ENCODE data around the gene DCLK1.

The DCLK1 gene

GRCh38 chr13:35822666-35823065, 308.5 kb downstream of the DCLK1 start:
- Histone ChIP-seq H3K27me3 (ENCODE audit: control insufficient read depth, insufficient read depth, low read length) (no peaks in the 10 kb centered on the region), H3K9me3 (ENCODE audit: control insufficient read depth, insufficient read depth, low read length) (no peaks in the 10 kb centered on the region), H3K4me3 (ENCODE audit: low read depth, low read length) (no peak overlapping the region), H3K9ac (ENCODE audit: low read depth, low read length) (no peak overlapping the region), H3K4me1 (ENCODE audit: control insufficient read depth, insufficient read depth, low read length) (no peaks in the 10 kb centered on the region), H3K36me3 (ENCODE audit: control insufficient read depth, insufficient read depth, low read length) (peaks cover 17% of the 10 kb centered on the region)

DNA sequence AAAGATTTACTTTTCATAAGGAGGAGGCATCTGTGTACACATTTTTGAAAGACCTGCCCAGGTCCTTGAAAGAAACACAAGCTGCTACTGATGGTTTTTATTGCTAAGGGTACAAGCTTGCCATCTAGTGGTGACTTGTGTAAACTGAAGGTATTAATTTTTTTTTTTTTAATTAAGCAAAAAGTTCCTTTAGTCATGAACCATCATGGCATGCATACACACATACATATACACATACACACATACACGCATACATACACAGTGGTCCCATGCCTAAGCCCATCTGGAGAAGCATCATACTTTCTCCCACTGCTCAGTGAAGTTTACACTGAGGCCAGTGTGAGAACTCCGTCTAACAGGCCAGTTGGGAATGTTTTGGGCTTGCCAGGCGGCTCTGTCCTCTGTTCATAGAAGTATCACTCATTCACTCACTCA, 312.5 kb downstream of the DCLK1 start:
- Histone ChIP-seq H3K9ac (ENCODE audit: low read depth, low read length) (no peak overlapping the region), H3K4me3 (ENCODE audit: low read depth, low read length) (no peak overlapping the region), H3K9me3 (ENCODE audit: control insufficient read depth, insufficient read depth, low read length) (no peaks in the 10 kb centered on the region), H3K36me3 (ENCODE audit: control insufficient read depth, insufficient read depth, low read length) (peaks cover 4% of the 10 kb centered on the region), H3K4me1 (ENCODE audit: control insufficient read depth, insufficient read depth, low read length) (no peaks in the 10 kb centered on the region), H3K27me3 (ENCODE audit: control insufficient read depth, insufficient read depth, low read length) (no peaks in the 10 kb centered on the region)

GRCh38 chr13:35817642-35818607, 313.3 kb downstream of the DCLK1 start:
- no peaks in the 10 kb centered on the region for H3K27me3 ChIP-seq (ENCODE audit: control insufficient read depth, insufficient read depth, low read length)
- H3K4me3 ChIP-seq (ENCODE audit: low read depth, low read length): no peak overlapping the region
- no peaks in the 10 kb centered on the region for H3K9me3 ChIP-seq (ENCODE audit: control insufficient read depth, insufficient read depth, low read length)
- H3K9ac ChIP-seq (ENCODE audit: low read depth, low read length): no peak overlapping the region
- no peaks in the 10 kb centered on the region for H3K4me1 ChIP-seq (ENCODE audit: control insufficient read depth, insufficient read depth, low read length)
- peaks cover 4% of the 10 kb centered on the region for H3K36me3 ChIP-seq (ENCODE audit: control insufficient read depth, insufficient read depth, low read length)

- Histone ChIP-seq H3K9ac (ENCODE audit: low read depth, low read length) (no peak overlapping the region), H3K36me3 (ENCODE audit: control insufficient read depth, insufficient read depth, low read length) (no peaks in the 10 kb centered on the region), H3K4me1 (ENCODE audit: control insufficient read depth, insufficient read depth, low read length) (no peaks in the 10 kb centered on the region), H3K4me3 (ENCODE audit: low read depth, low read length) (no peak overlapping the region), H3K9me3 (ENCODE audit: control insufficient read depth, insufficient read depth, low read length) (no peaks in the 10 kb centered on the region), H3K27me3 (ENCODE audit: control insufficient read depth, insufficient read depth, low read length) (no peaks in the 10 kb centered on the region)
Observed at GRCh38 chr13:35814605-35815011, 316.6 kb downstream of the DCLK1 start.

GRCh38 chr13:35812736-35813135, 318.4 kb downstream of the DCLK1 start:
- Histone ChIP-seq H3K27me3 (ENCODE audit: control insufficient read depth, insufficient read depth, low read length) (no peaks in the 10 kb centered on the region), H3K36me3 (ENCODE audit: control insufficient read depth, insufficient read depth, low read length) (peaks cover 5% of the 10 kb centered on the region), H3K4me3 (ENCODE audit: low read depth, low read length) (no peak overlapping the region), H3K4me1 (ENCODE audit: control insufficient read depth, insufficient read depth, low read length) (no peaks in the 10 kb centered on the region), H3K9me3 (ENCODE audit: control insufficient read depth, insufficient read depth, low read length) (no peaks in the 10 kb centered on the region), H3K9ac (ENCODE audit: low read depth, low read length) (no peak overlapping the region)

DNA sequence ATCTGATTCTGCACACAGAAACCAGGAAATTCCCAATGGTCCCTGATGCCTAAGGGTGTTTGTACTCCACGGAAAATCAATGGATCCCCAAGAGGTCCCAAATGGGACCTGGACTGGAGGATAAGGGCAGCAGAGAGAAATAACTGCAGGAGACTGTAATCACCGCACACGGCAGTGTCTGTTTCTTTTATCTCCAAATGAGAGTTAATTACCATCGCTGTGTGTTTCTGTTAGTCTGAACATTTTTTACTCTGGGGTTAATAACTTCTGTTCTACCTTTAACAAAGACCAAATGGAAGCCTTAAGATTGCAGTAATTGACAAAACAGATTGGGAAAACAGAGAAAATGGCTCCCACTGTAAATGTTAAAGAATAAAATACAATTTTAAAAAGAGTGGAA, 320.9 kb downstream of the DCLK1 start:
- H3K4me1 ChIP-seq (ENCODE audit: control insufficient read depth, insufficient read depth, low read length): no peaks in the 10 kb centered on the region
- H3K9ac ChIP-seq (ENCODE audit: low read depth, low read length): no peak overlapping the region
- no peaks in the 10 kb centered on the region for H3K9me3 ChIP-seq (ENCODE audit: control insufficient read depth, insufficient read depth, low read length)
- H3K36me3 ChIP-seq (ENCODE audit: control insufficient read depth, insufficient read depth, low read length): peaks cover 5% of the 10 kb centered on the region
- H3K27me3 ChIP-seq (ENCODE audit: control insufficient read depth, insufficient read depth, low read length): no peaks in the 10 kb centered on the region
- no peak overlapping the region for H3K4me3 ChIP-seq (ENCODE audit: low read depth, low read length)

GRCh38 chr13:35808846-35809245, 322.3 kb downstream of the DCLK1 start:
- Histone ChIP-seq H3K36me3 (ENCODE audit: control insufficient read depth, insufficient read depth, low read length) (peaks cover 5% of the 10 kb centered on the region), H3K27me3 (ENCODE audit: control insufficient read depth, insufficient read depth, low read length) (no peaks in the 10 kb centered on the region), H3K4me3 (ENCODE audit: low read depth, low read length) (no peak overlapping the region), H3K4me1 (ENCODE audit: control insufficient read depth, insufficient read depth, low read length) (no peaks in the 10 kb centered on the region), H3K9ac (ENCODE audit: low read depth, low read length) (no peak overlapping the region), H3K9me3 (ENCODE audit: control insufficient read depth, insufficient read depth, low read length) (no peaks in the 10 kb centered on the region)

- Histone ChIP-seq H3K9me3 (ENCODE audit: control insufficient read depth, insufficient read depth, low read length) (no peaks in the 10 kb centered on the region), H3K4me1 (ENCODE audit: control insufficient read depth, insufficient read depth, low read length) (no peaks in the 10 kb centered on the region), H3K4me3 (ENCODE audit: low read depth, low read length) (no peak overlapping the region), H3K9ac (ENCODE audit: low read depth, low read length) (no peak overlapping the region), H3K36me3 (ENCODE audit: control insufficient read depth, insufficient read depth, low read length) (peaks cover 5% of the 10 kb centered on the region), H3K27me3 (ENCODE audit: control insufficient read depth, insufficient read depth, low read length) (no peaks in the 10 kb centered on the region)
Observed at GRCh38 chr13:35804901-35805300, 326.3 kb downstream of the DCLK1 start.

- Histone ChIP-seq H3K4me3 (ENCODE audit: low read depth, low read length) (no peak overlapping the region), H3K4me1 (ENCODE audit: control insufficient read depth, insufficient read depth, low read length) (peaks cover 7% of the 10 kb centered on the region), H3K27me3 (ENCODE audit: control insufficient read depth, insufficient read depth, low read length) (no peaks in the 10 kb centered on the region), H3K36me3 (ENCODE audit: control insufficient read depth, insufficient read depth, low read length) (no peaks in the 10 kb centered on the region), H3K9me3 (ENCODE audit: control insufficient read depth, insufficient read depth, low read length) (no peaks in the 10 kb centered on the region), H3K9ac (ENCODE audit: low read depth, low read length) (no peak overlapping the region)
Observed at GRCh38 chr13:35797991-35798390, 333.2 kb downstream of the DCLK1 start.

DNA sequence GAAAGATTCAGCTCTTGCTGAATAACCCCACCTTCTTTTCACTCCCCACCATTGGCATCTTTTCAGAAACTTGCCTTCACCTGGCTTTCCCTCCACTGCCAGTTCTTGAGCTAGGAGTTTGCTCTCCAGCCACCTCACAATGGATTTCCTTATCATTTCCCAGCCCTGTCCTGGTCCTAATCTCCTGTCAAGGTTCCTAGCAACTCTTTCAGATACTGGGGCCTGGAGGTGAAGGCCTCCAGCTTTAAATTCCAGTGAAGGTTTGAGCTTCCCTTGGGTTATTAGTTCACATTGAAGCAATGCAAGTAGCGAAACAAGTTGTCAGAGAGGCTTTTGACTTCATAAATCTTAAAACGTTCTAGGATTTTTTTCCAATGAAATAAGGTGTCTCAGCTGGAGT, 333.9 kb downstream of the DCLK1 start:
- Histone ChIP-seq H3K9ac (ENCODE audit: low read depth, low read length) (no peak overlapping the region), H3K27me3 (ENCODE audit: control insufficient read depth, insufficient read depth, low read length) (no peaks in the 10 kb centered on the region), H3K4me1 (ENCODE audit: control insufficient read depth, insufficient read depth, low read length) (peaks cover 7% of the 10 kb centered on the region), H3K4me3 (ENCODE audit: low read depth, low read length) (no peak overlapping the region), H3K36me3 (ENCODE audit: control insufficient read depth, insufficient read depth, low read length) (no peaks in the 10 kb centered on the region), H3K9me3 (ENCODE audit: control insufficient read depth, insufficient read depth, low read length) (no peaks in the 10 kb centered on the region)

DNA sequence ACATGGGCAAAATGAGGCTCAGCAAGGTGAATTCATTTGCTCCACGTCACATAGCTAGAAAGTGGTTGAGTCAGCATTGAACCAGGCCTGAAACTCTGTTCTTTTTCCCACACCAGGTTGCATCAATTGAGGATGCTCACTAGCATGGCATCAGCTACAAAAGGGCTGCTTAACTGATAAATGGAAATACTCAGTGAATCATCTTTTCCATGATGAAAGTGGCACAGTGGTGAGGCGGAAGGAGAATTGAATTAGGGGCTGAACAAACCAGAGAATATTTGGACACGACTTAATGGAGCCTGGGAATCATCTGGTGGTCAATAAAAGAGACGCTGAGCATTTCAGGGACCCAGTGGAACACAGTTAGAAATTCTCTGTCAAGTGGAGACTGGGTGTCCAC, 334.6 kb downstream of the DCLK1 start:
- Histone ChIP-seq H3K4me3 (ENCODE audit: low read depth, low read length) (no peak overlapping the region), H3K27me3 (ENCODE audit: control insufficient read depth, insufficient read depth, low read length) (no peaks in the 10 kb centered on the region), H3K4me1 (ENCODE audit: control insufficient read depth, insufficient read depth, low read length) (peaks cover 7% of the 10 kb centered on the region), H3K9me3 (ENCODE audit: control insufficient read depth, insufficient read depth, low read length) (no peaks in the 10 kb centered on the region), H3K9ac (ENCODE audit: low read depth, low read length) (peak overlapping the region; percentile 30), H3K36me3 (ENCODE audit: control insufficient read depth, insufficient read depth, low read length) (no peaks in the 10 kb centered on the region)

DNA sequence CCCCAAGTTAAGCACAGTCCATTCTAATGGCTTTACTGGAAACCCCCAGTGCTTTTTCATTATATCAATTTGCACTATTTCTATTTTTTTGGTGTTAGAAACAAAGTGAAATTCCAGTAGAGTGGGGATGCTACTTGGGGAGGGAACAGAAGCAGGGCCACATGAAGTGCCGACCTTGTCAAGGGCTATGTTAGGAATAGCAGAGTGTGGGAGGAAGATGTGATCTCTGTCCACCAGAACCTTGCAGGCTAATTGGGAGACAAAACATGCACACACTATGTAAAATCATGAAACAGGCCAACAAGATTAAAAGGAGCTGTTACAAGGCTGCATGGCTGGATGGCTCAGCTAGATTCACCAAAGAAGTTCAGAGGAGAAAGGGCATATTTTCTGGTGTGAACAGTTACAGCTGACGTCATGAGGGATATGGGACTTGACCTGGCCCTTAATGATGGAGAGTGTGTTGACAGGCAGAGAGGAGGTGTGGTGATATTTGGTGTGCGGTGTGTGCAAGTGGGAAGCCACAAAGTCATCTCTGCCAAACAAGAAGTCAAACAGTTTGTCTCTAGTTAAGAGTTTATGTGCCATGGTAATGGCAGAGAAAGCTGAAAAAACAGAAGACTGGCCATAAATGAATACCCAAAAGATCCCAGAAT, 336.3 kb downstream of the DCLK1 start:
- Histone ChIP-seq H3K27me3 (ENCODE audit: control insufficient read depth, insufficient read depth, low read length) (no peaks in the 10 kb centered on the region), H3K36me3 (ENCODE audit: control insufficient read depth, insufficient read depth, low read length) (no peaks in the 10 kb centered on the region), H3K4me1 (ENCODE audit: control insufficient read depth, insufficient read depth, low read length) (peaks cover 7% of the 10 kb centered on the region), H3K9ac (ENCODE audit: low read depth, low read length) (no peak overlapping the region), H3K4me3 (ENCODE audit: low read depth, low read length) (no peak overlapping the region), H3K9me3 (ENCODE audit: control insufficient read depth, insufficient read depth, low read length) (no peaks in the 10 kb centered on the region)
